Measurements from ENCODE around the gene PAPPA2.

PAPPA2 gene

GRCh38 chr1:176800978-176801513 is 338.1 kb downstream of the PAPPA2 start:
- H3K36me3 Mint-ChIP-seq (ENCODE audit: low read depth) = no peaks in the 10 kb centered on the region
- H3K4me3 Mint-ChIP-seq = no peak overlapping the region
- H3K9me3 Mint-ChIP-seq = peaks cover 9% of the 10 kb centered on the region
- intact Hi-C loops (cut with micrococcal nuclease) = no loop called here
- H3K4me1 Mint-ChIP-seq (ENCODE audit: low read depth) = no peaks in the 10 kb centered on the region
- H3K27me3 Mint-ChIP-seq = no peaks in the 10 kb centered on the region
- no peak overlapping the region for H3K27ac Mint-ChIP-seq

- intact Hi-C loops (cut with micrococcal nuclease) = no loop called here
- no peak overlapping the region for H3K27ac Mint-ChIP-seq
- no peaks in the 10 kb centered on the region for H3K36me3 Mint-ChIP-seq (ENCODE audit: low read depth)
- H3K9me3 Mint-ChIP-seq = peaks cover 5% of the 10 kb centered on the region
- H3K27me3 Mint-ChIP-seq = no peaks in the 10 kb centered on the region
- no peaks in the 10 kb centered on the region for H3K4me1 Mint-ChIP-seq (ENCODE audit: low read depth)
- no peak overlapping the region for H3K4me3 Mint-ChIP-seq
Measured at GRCh38 chr1:176801514-176802020, 338.6 kb downstream of the PAPPA2 start.

- H3K4me1 Mint-ChIP-seq (ENCODE audit: low read depth) = no peaks in the 10 kb centered on the region
- H3K27me3 Mint-ChIP-seq = no peaks in the 10 kb centered on the region
- H3K36me3 Mint-ChIP-seq (ENCODE audit: low read depth) = no peaks in the 10 kb centered on the region
- intact Hi-C loops (cut with micrococcal nuclease) = no loop called here
- no peak overlapping the region for H3K4me3 Mint-ChIP-seq
- no peak overlapping the region for H3K27ac Mint-ChIP-seq
- H3K9me3 Mint-ChIP-seq = no peaks in the 10 kb centered on the region
Measured at GRCh38 chr1:176802316-176802715, 339.3 kb downstream of the PAPPA2 start.

- Mint-ChIP-seq H3K9me3 (no peaks in the 10 kb centered on the region), H3K27me3 (no peaks in the 10 kb centered on the region), H3K4me1 (ENCODE audit: low read depth) (no peaks in the 10 kb centered on the region), H3K4me3 (no peak overlapping the region), H3K27ac (no peak overlapping the region), H3K36me3 (ENCODE audit: low read depth) (no peaks in the 10 kb centered on the region)
- intact Hi-C loops (cut with micrococcal nuclease) = no loop called here
Measured at GRCh38 chr1:176803042-176803441, 340.1 kb downstream of the PAPPA2 start.

- no peaks in the 10 kb centered on the region for H3K9me3 Mint-ChIP-seq
- intact Hi-C loops (cut with micrococcal nuclease) = no loop called here
- no peaks in the 10 kb centered on the region for H3K4me1 Mint-ChIP-seq (ENCODE audit: low read depth)
- H3K27ac Mint-ChIP-seq = no peak overlapping the region
- H3K27me3 Mint-ChIP-seq = no peaks in the 10 kb centered on the region
- no peaks in the 10 kb centered on the region for H3K36me3 Mint-ChIP-seq (ENCODE audit: low read depth)
- H3K4me3 Mint-ChIP-seq = no peak overlapping the region
Measured at GRCh38 chr1:176803596-176803995, 340.6 kb downstream of the PAPPA2 start.

- Mint-ChIP-seq H3K4me3 (no peak overlapping the region), H3K27ac (no peak overlapping the region), H3K36me3 (ENCODE audit: low read depth) (no peaks in the 10 kb centered on the region), H3K27me3 (no peaks in the 10 kb centered on the region), H3K9me3 (no peaks in the 10 kb centered on the region), H3K4me1 (ENCODE audit: low read depth) (no peaks in the 10 kb centered on the region)
- intact Hi-C loops (cut with micrococcal nuclease) = no loop called here
Measured at GRCh38 chr1:176809292-176809691, 346.3 kb downstream of the PAPPA2 start.

GRCh38 chr1:176811511-176812288 is 348.7 kb downstream of the PAPPA2 start:
- no peak overlapping the region for H3K4me3 Mint-ChIP-seq

GRCh38 chr1:176815621-176816020 is 352.6 kb downstream of the PAPPA2 start:
- Mint-ChIP-seq H3K4me1 (ENCODE audit: low read depth) (no peaks in the 10 kb centered on the region), H3K4me3 (no peak overlapping the region), H3K27ac (no peak overlapping the region), H3K9me3 (no peaks in the 10 kb centered on the region), H3K27me3 (no peaks in the 10 kb centered on the region), H3K36me3 (ENCODE audit: low read depth) (no peaks in the 10 kb centered on the region)
- intact Hi-C loops (cut with micrococcal nuclease) = no loop called here

More at GRCh38 chr1:176811511-176812288, 348.7 kb downstream of the PAPPA2 start:
- H3K9me3 Mint-ChIP-seq = no peaks in the 10 kb centered on the region
- no peaks in the 10 kb centered on the region for H3K4me1 Mint-ChIP-seq (ENCODE audit: low read depth)
- intact Hi-C loops (cut with micrococcal nuclease) = no loop called here
- no peaks in the 10 kb centered on the region for H3K27me3 Mint-ChIP-seq
- H3K36me3 Mint-ChIP-seq (ENCODE audit: low read depth) = no peaks in the 10 kb centered on the region
- no peak overlapping the region for H3K27ac Mint-ChIP-seq

GRCh38 chr1:176816232-176816631 is 353.3 kb downstream of the PAPPA2 start:
- Mint-ChIP-seq H3K4me1 (ENCODE audit: low read depth) (no peaks in the 10 kb centered on the region), H3K27ac (no peak overlapping the region), H3K9me3 (no peaks in the 10 kb centered on the region), H3K36me3 (ENCODE audit: low read depth) (no peaks in the 10 kb centered on the region), H3K27me3 (no peaks in the 10 kb centered on the region), H3K4me3 (no peak overlapping the region)
- intact Hi-C loops (cut with micrococcal nuclease) = no loop called here

- Mint-ChIP-seq H3K9me3 (no peaks in the 10 kb centered on the region), H3K4me1 (ENCODE audit: low read depth) (no peaks in the 10 kb centered on the region), H3K27ac (no peak overlapping the region), H3K27me3 (no peaks in the 10 kb centered on the region), H3K36me3 (ENCODE audit: low read depth) (no peaks in the 10 kb centered on the region), H3K4me3 (no peak overlapping the region)
- intact Hi-C loops (cut with micrococcal nuclease) = no loop called here
Measured at GRCh38 chr1:176820391-176821031, 357.5 kb downstream of the PAPPA2 start.

GRCh38 chr1:176826265-176826664 is 363.3 kb downstream of the PAPPA2 start:
- no peaks in the 10 kb centered on the region for H3K4me1 Mint-ChIP-seq (ENCODE audit: low read depth)
- H3K9me3 Mint-ChIP-seq = no peaks in the 10 kb centered on the region
- no peaks in the 10 kb centered on the region for H3K36me3 Mint-ChIP-seq (ENCODE audit: low read depth)
- H3K27me3 Mint-ChIP-seq = no peaks in the 10 kb centered on the region
- H3K27ac Mint-ChIP-seq = no peak overlapping the region
- intact Hi-C loops (cut with micrococcal nuclease) = no loop called here
- no peak overlapping the region for H3K4me3 Mint-ChIP-seq

GRCh38 chr1:176829261-176829660 is 366.3 kb downstream of the PAPPA2 start:
- Mint-ChIP-seq H3K27me3 (no peaks in the 10 kb centered on the region), H3K9me3 (no peaks in the 10 kb centered on the region), H3K36me3 (ENCODE audit: low read depth) (no peaks in the 10 kb centered on the region), H3K4me3 (no peak overlapping the region), H3K4me1 (ENCODE audit: low read depth) (no peaks in the 10 kb centered on the region), H3K27ac (no peak overlapping the region)
- intact Hi-C loops (cut with micrococcal nuclease) = no loop called here

GRCh38 chr1:176831150-176831549 is 368.2 kb downstream of the PAPPA2 start:
- intact Hi-C loops (cut with micrococcal nuclease) = no loop called here
- no peaks in the 10 kb centered on the region for H3K4me1 Mint-ChIP-seq (ENCODE audit: low read depth)
- no peak overlapping the region for H3K4me3 Mint-ChIP-seq
- no peaks in the 10 kb centered on the region for H3K36me3 Mint-ChIP-seq (ENCODE audit: low read depth)
- no peak overlapping the region for H3K27ac Mint-ChIP-seq
- H3K9me3 Mint-ChIP-seq = no peaks in the 10 kb centered on the region
- H3K27me3 Mint-ChIP-seq = no peaks in the 10 kb centered on the region

- intact Hi-C loops (cut with micrococcal nuclease) = no loop called here
Measured at GRCh38 chr1:176837708-176838107, 374.7 kb downstream of the PAPPA2 start.

More at GRCh38 chr1:176837708-176838107, 374.7 kb downstream of the PAPPA2 start:
- Mint-ChIP-seq H3K4me1 (ENCODE audit: low read depth) (no peaks in the 10 kb centered on the region), H3K27ac (no peak overlapping the region), H3K27me3 (no peaks in the 10 kb centered on the region), H3K4me3 (no peak overlapping the region), H3K9me3 (no peaks in the 10 kb centered on the region), H3K36me3 (ENCODE audit: low read depth) (no peaks in the 10 kb centered on the region)

Measured in dendritic cell treated with granulocyte-macrophage colony-stimulating factor and Interleukin-4, amounts not matched to agents 40 ng/mL and 50 ng/mL, for 4 days (primary cell).